HG02973 (cell line): ENCODE measurements around the gene SNRPA.
A peak's percentile ranks its signal among the peaks of the same experiment; 100 is the strongest.
"Not testable (repeated sequence)": the region's sequence is repeated elsewhere in the genome, so short reads cannot be mapped to it uniquely, and the experiment has no call there.

Experiments used
- ATAC-seq: cut with Tn5 transposase; IDR thresholded peaks from one replicate; pipeline ENCODE4 v1.9.1; 2021; ENCODE audit warnings: moderate library complexity; ENCODE audit not compliant: unreplicated experiment

SNRPA gene

GRCh38 chr19:40744554-40745401 lies 6.2 kb upstream of the SNRPA start:
- no peak for ATAC-seq

- ATAC-seq, result no peak
These were observed 5.6 kb upstream of the SNRPA start for GRCh38 chr19:40745402-40745780.

GRCh38 chr19:40747536-40747935 lies 3.5 kb upstream of the SNRPA start:
- ATAC-seq, result no peak

GRCh38 chr19:40750058-40750873 lies 737 bp upstream of the SNRPA start, which contains the start of gene ACTMAP:
Gene ACTMAP (minus strand): TSS chr19:40750477. CDS start chr19:40749803, 674 bp downstream.
- ATAC-seq, result peak; percentile 70

GRCh38 chr19:40752257-40752781 lies 1.3 kb downstream of the SNRPA start:
- no peak for ATAC-seq

GRCh38 chr19:40754611-40755247 lies 3.7 kb downstream of the SNRPA start:
- ATAC-seq, result no peak

- ATAC-seq, result no peak
These were observed 4.2 kb downstream of the SNRPA start for GRCh38 chr19:40755248-40755624.

GRCh38 chr19:40755791-40756190 lies 4.8 kb downstream of the SNRPA start:
- ATAC-seq, result no peak

GRCh38 chr19:40756502-40757110 lies 5.6 kb downstream of the SNRPA start:
- ATAC-seq, result no peak

GRCh38 chr19:40758491-40758890 lies 7.5 kb downstream of the SNRPA start:
- no peak for ATAC-seq

GRCh38 chr19:40759352-40759751 lies 8.3 kb downstream of the SNRPA start:
- ATAC-seq, result no peak

GRCh38 chr19:40762754-40763470 lies 11.9 kb downstream of the SNRPA start:
- no peak for ATAC-seq

GRCh38 chr19:40763526-40763925 lies 12.5 kb downstream of the SNRPA start:
- ATAC-seq, result no peak

- no peak for ATAC-seq
These were observed 13.0 kb downstream of the SNRPA start for GRCh38 chr19:40763963-40764362.

- ATAC-seq, result not testable (repeated sequence)
These were observed 15.4 kb downstream of the SNRPA start for GRCh38 chr19:40766385-40766784.

GRCh38 chr19:40768869-40769268 lies 17.9 kb downstream of the SNRPA start:
- no peak for ATAC-seq

GRCh38 chr19:40771101-40771862 lies 20.3 kb downstream of the SNRPA start:
- not testable (repeated sequence) for ATAC-seq

GRCh38 chr19:40774916-40775631 lies 24.1 kb downstream of the SNRPA start, which contains the start of gene MIA:
Gene MIA (plus strand): TSS chr19:40775521. CDS start chr19:40775543, 22 bp downstream.
- ATAC-seq, result no peak

GRCh38 chr19:40775632-40776022 lies 24.6 kb downstream of the SNRPA start:
- no peak for ATAC-seq
